ENCODE results near the gene SMIM26.

The SMIM26 gene

GRCh38 chr20:18532626-18533025 lies 34.6 kb upstream of the SMIM26 start:
- Histone ChIP-seq H4K20me1 (ENCODE audit: insufficient read depth, low read length, poor library complexity, severe bottlenecking) (no peaks in the 10 kb centered on the region), H3K9ac (ENCODE audit: low read depth, low read length, poor library complexity, severe bottlenecking) (no peak overlapping the region), H3K27me3 (ENCODE audit: insufficient read depth, low read length, poor library complexity, severe bottlenecking) (no peaks in the 10 kb centered on the region), H3F3A (ENCODE audit: low read depth) (no peaks in the 10 kb centered on the region), H3K79me2 (ENCODE audit: insufficient read depth, low read length) (no peaks in the 10 kb centered on the region), H3K9me3 (ENCODE audit: insufficient read depth, low read depth, low read length) (no peaks in the 10 kb centered on the region), H3K4me2 (ENCODE audit: low read depth, low read length, poor library complexity, severe bottlenecking) (no peak overlapping the region), H3K4me3 (ENCODE audit: low read length, poor library complexity, severe bottlenecking) (no peak overlapping the region), H2AFZ (ENCODE audit: low read length) (no peak overlapping the region), H3K9me2 (replicated peaks; ENCODE audit: low read depth, low read length) (no peaks in the 10 kb centered on the region), H3K4me1 (ENCODE audit: insufficient read depth, low read length, poor library complexity, severe bottlenecking) (no peaks in the 10 kb centered on the region), H3K36me3 (ENCODE audit: insufficient read depth, low read length) (peaks cover 83% of the 10 kb centered on the region; the same call in 1 of the 2 replicates)
- TF ChIP-seq EZH2phosphoT487 (IDR thresholded peaks at IDR 0.05; ENCODE audit: borderline replicate concordance) (no peak), CTCF (conservative IDR thresholded peaks at IDR 0.05; ENCODE audit: low read length) (no peak)

DNA sequence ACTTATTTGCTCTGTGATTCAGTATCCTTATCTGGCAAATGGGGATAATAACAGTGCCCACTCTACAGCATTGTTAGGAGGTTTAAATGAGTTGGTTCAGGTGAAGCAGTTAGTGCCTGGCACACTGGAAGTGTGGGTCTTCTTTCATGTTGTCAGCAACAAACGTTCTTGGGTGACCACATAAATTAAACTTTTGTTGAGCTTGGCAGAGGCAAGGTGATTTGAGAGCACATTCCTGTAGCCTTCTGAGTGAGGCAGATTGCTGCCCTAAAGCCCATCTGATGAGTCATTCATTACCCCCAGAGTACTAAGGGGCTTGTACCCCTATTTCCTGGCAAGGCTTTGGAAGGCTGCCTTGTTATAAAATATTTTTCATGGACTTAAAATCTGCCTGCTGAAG lies 33.7 kb upstream of the SMIM26 start:
- no peaks in the 10 kb centered on the region for H3K9me2 ChIP-seq (replicated peaks; ENCODE audit: low read depth, low read length)
- peaks cover 76% of the 10 kb centered on the region; the same call in 1 of the 2 replicates for H3K36me3 ChIP-seq (ENCODE audit: insufficient read depth, low read length)
- no peaks in the 10 kb centered on the region for H3F3A ChIP-seq (ENCODE audit: low read depth)
- H3K4me3 ChIP-seq (ENCODE audit: low read length, poor library complexity, severe bottlenecking) = no peak overlapping the region
- no peak overlapping the region for H3K9ac ChIP-seq (ENCODE audit: low read depth, low read length, poor library complexity, severe bottlenecking)
- no peak overlapping the region for H2AFZ ChIP-seq (ENCODE audit: low read length)
- no peaks in the 10 kb centered on the region for H3K79me2 ChIP-seq (ENCODE audit: insufficient read depth, low read length)
- no peaks in the 10 kb centered on the region for H3K9me3 ChIP-seq (ENCODE audit: insufficient read depth, low read depth, low read length)
- TF ChIP-seq EZH2phosphoT487 (IDR thresholded peaks at IDR 0.05; ENCODE audit: borderline replicate concordance) (no peak), CTCF (conservative IDR thresholded peaks at IDR 0.05; ENCODE audit: low read length) (no peak)
- no peaks in the 10 kb centered on the region for H4K20me1 ChIP-seq (ENCODE audit: insufficient read depth, low read length, poor library complexity, severe bottlenecking)
- H3K4me2 ChIP-seq (ENCODE audit: low read depth, low read length, poor library complexity, severe bottlenecking) = no peak overlapping the region
- no peaks in the 10 kb centered on the region for H3K27me3 ChIP-seq (ENCODE audit: insufficient read depth, low read length, poor library complexity, severe bottlenecking)
- no peaks in the 10 kb centered on the region for H3K4me1 ChIP-seq (ENCODE audit: insufficient read depth, low read length, poor library complexity, severe bottlenecking)

GRCh38 chr20:18533978-18534644 lies 33.1 kb upstream of the SMIM26 start:
- H3K79me2 ChIP-seq (ENCODE audit: insufficient read depth, low read length) = no peaks in the 10 kb centered on the region
- H3K9ac ChIP-seq (ENCODE audit: low read depth, low read length, poor library complexity, severe bottlenecking) = no peak overlapping the region
- no peak overlapping the region for H3K4me2 ChIP-seq (ENCODE audit: low read depth, low read length, poor library complexity, severe bottlenecking)
- no peaks in the 10 kb centered on the region for H3K9me2 ChIP-seq (replicated peaks; ENCODE audit: low read depth, low read length)
- no peaks in the 10 kb centered on the region for H3K9me3 ChIP-seq (ENCODE audit: insufficient read depth, low read depth, low read length)
- no peak overlapping the region for H2AFZ ChIP-seq (ENCODE audit: low read length)
- H3F3A ChIP-seq (ENCODE audit: low read depth) = no peaks in the 10 kb centered on the region
- H3K4me1 ChIP-seq (ENCODE audit: insufficient read depth, low read length, poor library complexity, severe bottlenecking) = no peaks in the 10 kb centered on the region
- H3K27me3 ChIP-seq (ENCODE audit: insufficient read depth, low read length, poor library complexity, severe bottlenecking) = no peaks in the 10 kb centered on the region
- TF ChIP-seq CTCF (conservative IDR thresholded peaks at IDR 0.05; ENCODE audit: low read length) (no peak), EZH2phosphoT487 (IDR thresholded peaks at IDR 0.05; ENCODE audit: borderline replicate concordance) (no peak)
- H3K36me3 ChIP-seq (ENCODE audit: insufficient read depth, low read length) = peaks cover 72% of the 10 kb centered on the region; the same call in 1 of the 2 replicates
- H4K20me1 ChIP-seq (ENCODE audit: insufficient read depth, low read length, poor library complexity, severe bottlenecking) = no peaks in the 10 kb centered on the region
- no peak overlapping the region for H3K4me3 ChIP-seq (ENCODE audit: low read length, poor library complexity, severe bottlenecking)
